Fibroblast of lung (primary cell): ENCODE measurements around the gene NEK6.

Experiments
- CTCF ChIP-seq, 2 donors: IDR thresholded peaks in 1 of 2; conservative IDR thresholded peaks in 1 of 2; 1 replicate in 1 of 2; 2 replicates in 1 of 2; pipeline ENCODE4 v1.5.1; 2011 to 2012; ENCODE audit warnings: low read length in 2 of 2, control low read depth in 1 of 2, inconsistent platforms in 1 of 2, low read depth in 1 of 2, mild to moderate bottlenecking in 1 of 2
- EZH2 ChIP-seq: IDR thresholded peaks from 2 replicates; pipeline ENCODE4 v1.5.1; 2012; ENCODE audit warnings: low read length, control low read depth, mild to moderate bottlenecking; ENCODE audit errors: missing control alignments

- peak; percentile 95 to 98 for TF ChIP-seq CTCF (conservative IDR thresholded peaks at IDR 0.05 in 1 of 2, IDR thresholded peaks at IDR 0.05 in 1 of 2; ENCODE audit: low read depth in 1 of 2, low read length in 2 of 2)
- TF ChIP-seq EZH2: no peak
Measured at GRCh38 chr9:124320062-124320973, 62.6 kb downstream of the NEK6 start.
